GM21381 (cell line): Measurements from ENCODE around the gene MEIKIN.
"Not testable (repeated sequence)": the region's sequence is repeated elsewhere in the genome, so short reads cannot be mapped to it uniquely, and the experiment has no call there.

Source experiments
- ATAC-seq: cut with Tn5 transposase; IDR thresholded peaks from one replicate; pipeline ENCODE4 v1.9.1; 2021; ENCODE audit warnings: mild to moderate bottlenecking, moderate library complexity; ENCODE audit not compliant: unreplicated experiment

Gene MEIKIN

GRCh38 chr5:131914472-131914871 is 31.0 kb downstream of the MEIKIN start:
- no peak for ATAC-seq

DNA sequence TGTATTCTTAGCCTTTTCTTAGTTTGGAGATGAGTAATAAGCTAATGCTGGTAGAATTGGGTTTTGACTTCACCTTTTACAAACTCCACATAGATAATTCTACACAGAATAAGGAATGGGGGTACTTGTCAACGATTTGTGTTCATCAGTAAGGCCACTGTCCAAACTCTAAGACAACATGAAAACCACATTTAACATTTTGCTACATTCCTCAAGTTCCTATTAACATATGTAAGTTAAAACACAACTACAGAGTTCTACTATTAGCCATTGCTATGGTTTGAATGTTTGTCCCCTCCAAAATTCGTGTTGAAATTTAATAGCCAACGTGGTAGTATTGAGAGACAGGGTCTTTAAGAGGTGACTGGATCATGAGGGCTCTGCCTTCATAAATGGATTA is 31.9 kb downstream of the MEIKIN start:
- ATAC-seq = no peak

- no peak for ATAC-seq
Measured at GRCh38 chr5:131906668-131907067, 38.8 kb downstream of the MEIKIN start.

DNA sequence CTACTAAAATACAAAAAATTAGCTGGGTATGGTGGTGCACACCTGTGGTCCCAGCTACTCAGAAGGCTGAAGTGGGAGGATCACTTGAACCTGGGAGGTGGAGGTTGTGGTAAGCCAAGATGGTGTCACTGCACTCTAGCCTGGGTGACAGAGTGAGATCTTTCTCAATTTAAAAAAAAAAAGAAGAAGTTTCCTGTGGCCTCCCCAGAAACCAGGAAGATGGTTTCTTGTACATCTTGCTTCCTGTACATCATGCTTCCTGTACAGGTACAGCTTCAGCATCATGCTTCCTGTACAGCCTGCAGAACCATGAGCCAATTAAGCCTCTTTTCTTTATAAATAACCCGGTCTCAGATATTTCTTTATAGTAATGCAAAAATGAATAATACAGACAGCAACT is 43.2 kb downstream of the MEIKIN start:
- not testable (repeated sequence) for ATAC-seq

DNA sequence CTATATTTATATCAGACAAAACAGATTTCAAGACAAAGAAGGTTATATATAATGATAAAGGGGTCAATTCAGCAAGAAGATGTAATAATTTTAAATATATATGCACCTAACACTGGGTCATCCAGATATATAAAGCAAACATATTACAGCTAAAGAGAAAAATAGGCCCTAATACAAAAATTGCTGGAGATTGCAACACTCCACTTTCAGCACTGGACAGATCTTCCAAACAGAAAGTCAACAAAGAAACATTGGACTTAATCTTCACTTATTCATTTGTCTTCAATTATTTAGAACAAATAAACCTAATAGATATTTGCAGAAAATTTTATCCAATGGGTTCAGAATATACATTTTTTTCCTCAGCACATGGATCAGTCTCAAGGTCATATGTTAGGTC is 45.8 kb downstream of the MEIKIN start:
- ATAC-seq = no peak

DNA sequence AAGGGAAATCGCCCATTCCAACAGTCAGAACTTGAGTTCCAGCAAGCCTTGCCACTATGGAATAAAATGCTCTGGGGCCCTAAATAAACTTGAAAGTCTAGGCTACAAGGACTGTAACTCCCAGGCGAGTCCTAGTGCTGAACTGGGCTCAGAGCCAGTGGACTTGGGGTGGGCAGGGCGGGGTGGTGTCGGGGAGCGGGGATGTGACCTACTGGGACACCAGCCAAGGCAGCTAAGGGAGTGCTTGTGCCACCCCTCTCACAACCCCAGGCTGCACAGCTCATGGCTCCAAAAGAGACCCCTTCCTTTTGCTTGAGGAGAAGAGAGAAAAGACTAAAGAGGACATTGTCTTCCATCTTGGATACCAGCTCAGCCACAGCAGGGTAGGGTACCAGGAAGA is 61.5 kb downstream of the MEIKIN start:
- ATAC-seq = no peak

GRCh38 chr5:131879705-131880104 is 65.8 kb downstream of the MEIKIN start:
- no peak for ATAC-seq

GRCh38 chr5:131877873-131878272 is 67.6 kb downstream of the MEIKIN start:
- no peak for ATAC-seq

GRCh38 chr5:131871251-131871650 is 74.2 kb downstream of the MEIKIN start:
- not testable (repeated sequence) for ATAC-seq

DNA sequence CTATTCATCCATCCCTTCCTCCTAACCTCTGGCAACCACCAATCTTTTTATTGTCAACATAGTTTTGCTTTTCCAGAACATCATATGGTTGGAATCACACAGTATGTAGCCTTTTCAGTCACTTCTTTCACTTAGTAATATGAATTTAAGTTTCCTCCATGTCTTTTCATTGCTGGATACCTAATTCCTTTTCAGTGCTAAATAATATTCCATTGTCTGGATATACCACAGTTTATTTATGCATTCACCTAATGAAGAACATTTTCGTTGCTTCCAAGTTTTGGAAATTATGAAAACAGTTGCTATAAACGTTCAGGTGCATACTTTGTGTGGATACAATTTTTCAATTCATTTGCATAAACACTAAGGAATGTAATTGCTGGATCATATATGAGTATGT is 77.9 kb downstream of the MEIKIN start:
- ATAC-seq = no peak

DNA sequence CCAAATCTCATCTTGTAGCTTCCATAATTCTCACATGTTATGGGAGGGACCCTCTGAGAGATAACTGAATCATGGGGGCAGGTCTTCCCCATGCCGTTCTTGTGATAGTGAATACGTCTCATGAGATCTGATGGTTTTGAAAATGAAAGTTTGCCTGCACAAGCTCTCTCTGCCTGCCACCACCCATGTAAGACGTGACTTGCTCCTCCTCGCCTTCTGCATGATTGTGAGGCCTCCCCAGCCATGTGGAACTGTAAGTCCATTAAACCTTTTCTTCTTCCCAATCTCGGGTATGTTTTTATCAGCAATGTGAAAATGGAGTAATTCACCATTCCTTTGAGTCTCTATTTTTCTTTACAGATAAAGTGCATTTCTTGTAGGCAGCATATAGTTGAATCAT is 81.8 kb downstream of the MEIKIN start:
- no peak for ATAC-seq

DNA sequence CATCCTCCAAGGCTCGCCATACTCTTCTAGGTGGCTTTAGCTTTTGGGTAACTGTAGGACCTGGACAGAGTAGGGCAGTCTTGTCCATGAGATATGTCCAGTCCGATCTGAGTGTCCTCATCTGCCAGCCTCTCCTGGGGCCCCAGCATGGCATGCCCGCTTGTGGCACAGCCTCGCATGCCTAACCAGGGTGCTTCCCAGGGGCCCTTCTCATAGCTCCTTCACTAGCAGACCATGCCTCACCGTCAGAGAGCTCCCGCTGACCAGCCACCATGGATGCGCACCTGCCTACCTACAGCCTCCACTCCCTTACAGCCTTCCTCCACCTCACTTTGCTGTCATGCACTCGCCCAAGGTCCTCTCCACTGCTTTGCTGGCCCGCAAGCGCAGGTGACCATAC is 88.1 kb downstream of the MEIKIN start:
- no peak for ATAC-seq

- no peak for ATAC-seq
Measured at GRCh38 chr5:131855452-131855851, 90.0 kb downstream of the MEIKIN start.

GRCh38 chr5:131854134-131854533 is 91.3 kb downstream of the MEIKIN start:
- peak; percentile 71 for ATAC-seq

GRCh38 chr5:131848662-131849061 is 96.8 kb downstream of the MEIKIN start:
- ATAC-seq = no peak

DNA sequence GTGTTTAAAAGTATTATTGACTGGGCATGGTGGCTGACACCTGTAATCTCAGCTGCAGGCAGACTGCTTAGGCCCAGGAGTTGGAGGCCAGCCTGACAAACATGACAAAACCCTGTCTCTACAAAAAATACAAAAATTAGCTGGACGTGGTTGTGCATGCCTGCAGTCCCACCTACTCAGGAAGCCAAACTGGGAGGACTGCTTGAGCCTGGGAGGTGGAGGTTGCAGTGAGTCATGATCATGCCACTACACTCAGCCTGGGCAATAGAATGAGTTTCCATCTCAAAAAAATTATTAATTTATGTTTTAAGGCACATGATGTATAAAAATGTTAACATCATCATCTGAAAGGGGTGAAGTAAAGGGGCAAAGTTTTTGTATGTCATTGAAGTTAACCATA is 98.9 kb downstream of the MEIKIN start:
- no peak for ATAC-seq

GRCh38 chr5:131845828-131846227 is 99.6 kb downstream of the MEIKIN start:
- ATAC-seq = no peak

GRCh38 chr5:131842971-131843370 is 102.5 kb downstream of the MEIKIN start:
- not testable (repeated sequence) for ATAC-seq

- ATAC-seq = not testable (repeated sequence)
Measured at GRCh38 chr5:131832702-131833101, 112.8 kb downstream of the MEIKIN start.

DNA sequence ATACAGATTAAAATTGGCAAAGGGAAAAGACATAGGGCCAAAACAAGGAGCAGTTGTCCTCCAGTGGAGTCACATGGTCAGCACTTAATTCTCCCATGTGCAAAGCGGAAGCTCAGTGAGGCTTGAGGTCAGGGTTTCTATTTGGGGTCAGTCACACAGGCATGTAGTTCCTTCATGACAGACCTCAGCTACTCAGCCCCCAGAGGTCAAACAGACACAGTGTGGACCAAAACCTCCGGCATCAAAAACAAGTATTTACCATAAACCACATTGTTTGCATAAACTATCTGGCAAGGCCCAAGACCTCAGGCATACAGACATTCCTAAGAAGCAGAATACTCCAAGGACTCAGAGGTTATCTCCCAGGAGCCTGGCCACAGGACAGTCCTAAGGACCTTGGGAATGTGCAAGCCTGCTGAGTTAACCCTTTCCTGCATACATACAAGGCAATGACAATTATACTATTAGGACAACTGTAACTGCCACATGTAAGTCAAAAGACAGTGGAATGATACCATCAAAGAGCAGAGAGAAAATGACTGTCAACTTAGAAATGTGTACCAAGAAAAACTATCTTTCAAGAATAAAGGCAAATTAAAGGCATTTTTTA is 120.0 kb downstream of the MEIKIN start:
- peak; percentile 57 for ATAC-seq

GRCh38 chr5:131824631-131825030 is 120.8 kb downstream of the MEIKIN start:
- no peak for ATAC-seq

DNA sequence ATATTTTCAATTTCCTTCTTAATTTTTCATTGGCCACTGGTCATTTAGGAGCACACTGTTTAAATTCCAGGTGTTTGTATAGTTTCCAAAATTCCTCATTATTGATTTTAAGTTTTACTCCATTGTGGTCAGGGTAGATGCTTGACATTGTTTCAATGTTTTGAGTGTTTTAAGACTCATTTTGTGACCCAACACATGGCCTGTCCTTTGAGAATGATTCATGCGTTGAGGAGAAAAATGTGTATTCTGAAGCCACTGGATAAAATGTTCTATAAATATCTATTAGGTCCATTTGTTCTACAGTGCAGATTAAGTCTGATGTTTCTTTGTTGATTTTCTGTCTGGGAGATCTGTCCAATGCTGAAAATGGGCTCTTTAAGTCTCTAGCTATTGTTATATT is 124.2 kb downstream of the MEIKIN start:
- ATAC-seq = no peak

GRCh38 chr5:131818001-131818724 is 127.3 kb downstream of the MEIKIN start:
- ATAC-seq = no peak
